ENCODE results near the gene CSNK1G1.

CSNK1G1 gene

GRCh38 chr15:64237677-64238076, 118.3 kb downstream of the CSNK1G1 start:
- no peaks in the 10 kb centered on the region for H4K20me1 ChIP-seq (ENCODE audit: low read depth, low read length)
- no peaks in the 10 kb centered on the region; the same call in 1 of the 2 replicates for H3K79me2 ChIP-seq (ENCODE audit: insufficient read depth, low read length)
- H3K4me2 ChIP-seq (ENCODE audit: low read depth, low read length, poor library complexity, severe bottlenecking) = no peak overlapping the region
- H3F3A ChIP-seq (ENCODE audit: insufficient read depth) = no peaks in the 10 kb centered on the region
- H3K4me3 ChIP-seq (ENCODE audit: insufficient read depth, low read length, poor library complexity, severe bottlenecking) = no peak overlapping the region
- H2AFZ ChIP-seq (ENCODE audit: low read depth, low read length, severe bottlenecking) = no peak overlapping the region
- no peaks in the 10 kb centered on the region for H3K9me3 ChIP-seq (ENCODE audit: insufficient read depth, low read length)
- H3K36me3 ChIP-seq (ENCODE audit: low read length) = no peaks in the 10 kb centered on the region
- H3K27ac ChIP-seq (ENCODE audit: low read depth, low read length) = no peak overlapping the region
- H3K9me2 ChIP-seq (replicated peaks; ENCODE audit: insufficient read depth, low read length) = no peaks in the 10 kb centered on the region
- no peak for TF ChIP-seq CTCF (IDR thresholded peaks at IDR 0.05; ENCODE audit: insufficient read depth, low read length, poor library complexity, severe bottlenecking)
- TF ChIP-seq EZH2phosphoT487 (conservative IDR thresholded peaks at IDR 0.05; ENCODE audit: low read length) = no peak
- no peak overlapping the region for H3K9ac ChIP-seq (ENCODE audit: low read length)
- no peaks in the 10 kb centered on the region for H3K27me3 ChIP-seq (ENCODE audit: low read length)

GRCh38 chr15:64236156-64236894, 119.6 kb downstream of the CSNK1G1 start:
- no peak overlapping the region for H3K27ac ChIP-seq (ENCODE audit: low read depth, low read length)
- H3K9me2 ChIP-seq (replicated peaks; ENCODE audit: insufficient read depth, low read length) = no peaks in the 10 kb centered on the region
- no peaks in the 10 kb centered on the region for H3K36me3 ChIP-seq (ENCODE audit: low read length)
- TF ChIP-seq EZH2phosphoT487 (conservative IDR thresholded peaks at IDR 0.05; ENCODE audit: low read length) = no peak
- TF ChIP-seq CTCF (IDR thresholded peaks at IDR 0.05; ENCODE audit: insufficient read depth, low read length, poor library complexity, severe bottlenecking) = no peak
- no peaks in the 10 kb centered on the region for H3K27me3 ChIP-seq (ENCODE audit: low read length)
- no peak overlapping the region for H3K4me2 ChIP-seq (ENCODE audit: low read depth, low read length, poor library complexity, severe bottlenecking)
- H3F3A ChIP-seq (ENCODE audit: insufficient read depth) = no peaks in the 10 kb centered on the region
- H4K20me1 ChIP-seq (ENCODE audit: low read depth, low read length) = no peaks in the 10 kb centered on the region
- no peaks in the 10 kb centered on the region for H3K79me2 ChIP-seq (ENCODE audit: insufficient read depth, low read length)
- H2AFZ ChIP-seq (ENCODE audit: low read depth, low read length, severe bottlenecking) = no peak overlapping the region
- H3K9ac ChIP-seq (ENCODE audit: low read length) = no peak overlapping the region
- no peak overlapping the region for H3K4me3 ChIP-seq (ENCODE audit: insufficient read depth, low read length, poor library complexity, severe bottlenecking)
- no peaks in the 10 kb centered on the region for H3K9me3 ChIP-seq (ENCODE audit: insufficient read depth, low read length)

- Histone ChIP-seq H3K4me2 (ENCODE audit: low read depth, low read length, poor library complexity, severe bottlenecking) (no peak overlapping the region), H4K20me1 (ENCODE audit: low read depth, low read length) (no peaks in the 10 kb centered on the region), H3K27me3 (ENCODE audit: low read length) (no peaks in the 10 kb centered on the region), H3K9ac (ENCODE audit: low read length) (no peak overlapping the region), H3K9me3 (ENCODE audit: insufficient read depth, low read length) (no peaks in the 10 kb centered on the region), H3K9me2 (replicated peaks; ENCODE audit: insufficient read depth, low read length) (no peaks in the 10 kb centered on the region), H3F3A (ENCODE audit: insufficient read depth) (no peaks in the 10 kb centered on the region), H3K4me3 (ENCODE audit: insufficient read depth, low read length, poor library complexity, severe bottlenecking) (no peak overlapping the region), H3K79me2 (ENCODE audit: insufficient read depth, low read length) (no peaks in the 10 kb centered on the region), H3K27ac (ENCODE audit: low read depth, low read length) (no peak overlapping the region), H2AFZ (ENCODE audit: low read depth, low read length, severe bottlenecking) (no peak overlapping the region), H3K36me3 (ENCODE audit: low read length) (no peaks in the 10 kb centered on the region)
- no peak for TF ChIP-seq CTCF (IDR thresholded peaks at IDR 0.05; ENCODE audit: insufficient read depth, low read length, poor library complexity, severe bottlenecking)
- TF ChIP-seq EZH2phosphoT487 (conservative IDR thresholded peaks at IDR 0.05; ENCODE audit: low read length) = no peak
These were observed 120.4 kb downstream of the CSNK1G1 start for GRCh38 chr15:64235552-64235951.
